GM12878 (cell line): ENCODE measurements around the gene GGNBP2. TPM values are rescaled to one million over a fixed set of nuclear protein-coding genes. Genes with fewer than 3 reads are reported as not detected.
A peak's percentile ranks its signal among the peaks of the same experiment; 100 is the strongest.

Source experiments
- ATAC-seq: fragments of 200-7000 bp; cut with Tn5 transposase; 3 replicates; pipeline ENCODE4 v1.9.1; 2020; ENCODE audit warnings: mild to moderate bottlenecking, moderate library complexity
- BruUV-seq: library from RNA; stranded (reverse); fragments of 400-500 nt; replicated peaks from 2 replicates; lab custom pipeline; 2021; lab: Mats Ljungman, UMichigan
- CTCF ChIA-PET: fragments of 300-600 bp; sonication (Branson Sonifier 250); formaldehyde crosslinking; extraction: SDS; loops from one replicate; lab custom pipeline; 2021; ENCODE audit warnings: inconsistent platforms; lab: Yijun Ruan, JAX
- POLR2A ChIA-PET: fragments of 350-600 bp; formaldehyde crosslinking; extraction: SDS; loops from one replicate; lab custom pipeline; 2021; ENCODE audit warnings: inconsistent platforms; lab: Charles Lee
- RAD21 ChIA-PET: fragments of 300-600 bp; sonication (Branson Sonifier 250); formaldehyde crosslinking; loops from one replicate; lab custom pipeline; 2023; ENCODE audit warnings: antibody characterized with exemption; ENCODE audit not compliant: unreplicated experiment; lab: Charles Lee
- SMC1A ChIA-PET: fragments of 300-600 bp; sonication (Branson Sonifier 250); formaldehyde crosslinking; loops from one replicate; lab custom pipeline; 2023; ENCODE audit not compliant: unreplicated experiment, uncharacterized antibody; lab: Charles Lee
- DNase-seq: peaks from one replicate; pipeline ENCODE4 v3.0.0-alpha.2; 2011; ENCODE audit warnings: low read depth, low spot score
- FAIRE-seq: peaks from 3 replicates; lab custom pipeline; 2011; peaks lifted over from hg19 to GRCh38; lab: Jason Lieb, UNC
- H2AFZ ChIP-seq: 2 replicates; pipeline ENCODE4 v1.6.0; 2011; ENCODE audit warnings: low read depth, low read length, control low read depth; ENCODE audit not compliant: control insufficient read depth
- H3K27ac ChIP-seq: 2 replicates; pipeline ENCODE4 v1.5.1; 2011; ENCODE audit warnings: control low read depth; ENCODE audit not compliant: control insufficient read depth, insufficient read depth
- H3K27me3 ChIP-seq, 2 experiments: replicated peaks in 1 of 2; 2 replicates each; pipeline versions ENCODE4 v1.6.0 to v1.6.1; 2011; ENCODE audit warnings: low read length in 1 of 2; ENCODE audit not compliant: control insufficient read depth in 2 of 2, insufficient read depth in 2 of 2
- H3K36me3 ChIP-seq, 2 experiments: 2 replicates each; pipeline ENCODE4 v1.5.1; 2011; ENCODE audit warnings: low read length in 1 of 2; ENCODE audit not compliant: control insufficient read depth in 2 of 2, insufficient read depth in 2 of 2
- H3K4me1 ChIP-seq: 2 replicates; pipeline ENCODE4 v1.6.1; 2011; ENCODE audit warnings: mild to moderate bottlenecking, low read length, moderate library complexity, mixed read lengths; ENCODE audit not compliant: control insufficient read depth, insufficient read depth
- H3K4me2 ChIP-seq: 2 replicates; pipeline ENCODE4 v1.6.0; 2011; ENCODE audit warnings: control low read depth; ENCODE audit not compliant: control insufficient read depth, insufficient read depth
- H3K4me3 ChIP-seq: fragments of 200-600 bp; sonication (generic); 2 replicates; pipeline ENCODE4 v1.5.1; 2016
- H3K79me2 ChIP-seq: 2 replicates; pipeline ENCODE4 v1.6.0; 2011; ENCODE audit warnings: low read length; ENCODE audit not compliant: control insufficient read depth, insufficient read depth
- H3K9ac ChIP-seq: 2 replicates; pipeline ENCODE4 v1.8.0; 2011; ENCODE audit warnings: low read length, control low read depth, mixed read lengths; ENCODE audit not compliant: control insufficient read depth, insufficient read depth
- H3K9me3 ChIP-seq: replicated peaks from 3 replicates; pipeline ENCODE4 v1.5.1; 2011; ENCODE audit warnings: mild to moderate bottlenecking, low read length; ENCODE audit not compliant: control insufficient read depth, insufficient read depth
- H4K20me1 ChIP-seq: 2 replicates; pipeline ENCODE4 v1.6.0; 2011; ENCODE audit not compliant: control insufficient read depth, insufficient read depth
- DPF2 ChIP-seq: fragments of 450-650 bp; IDR thresholded peaks from 2 replicates; pipeline ENCODE4 v1.6.1; 2017; ENCODE audit warnings: mild to moderate bottlenecking
- PAX8 ChIP-seq: fragments of 450-650 bp; IDR thresholded peaks from 2 replicates; pipeline ENCODE4 v1.6.1; 2017; ENCODE audit warnings: mild to moderate bottlenecking, moderate library complexity
- RUNX3 ChIP-seq: IDR thresholded peaks from 2 replicates; pipeline ENCODE4 v1.6.1; 2012; ENCODE audit warnings: low read length, inconsistent platforms
- WGBS: methylation state at CpG from one replicate; pipeline ENCODE4 v1.1.6; 2016; ENCODE audit warnings: low lambda C conversion rate; ENCODE audit not compliant: insufficient replicate concordance, insufficient coverage; ENCODE audit errors: missing lambda C conversion rate; 5-methylcytosine and 5-hydroxymethylcytosine counted together
- in situ Hi-C: fragments of 300-500 bp; cut with MboI; formaldehyde crosslinking; loops from 9 replicates; pipeline ENCODE4 v1.14.3; 2018; ENCODE audit warnings: mixed read lengths
- intact Hi-C: fragments of 100-400 bp; cut with micrococcal nuclease; formaldehyde crosslinking; loops from one replicate; pipeline ENCODE4 v1.14.2; 2022; ENCODE audit not compliant: unreplicated experiment
- polyA plus RNA-seq, 11 experiments: library from polyadenylated mRNA; depleted of rRNA in 4 of 11; unstranded in 6 of 11; stranded (reverse) in 5 of 11; fragments of >200 nt; fragmentation: Nextera tagmentation in 4 of 11; fragmentation: Illumina TruSeq in 1 of 11; extraction: Ambion mirVana in 4 of 11; extraction: Trizol in 1 of 11; gene quantifications; 1 replicate in 1 of 11; 2 replicates in 10 of 11; pipeline versions ENCODE4 v1.2.1 to v1.2.3, GENCODE V29; 2011 to 2016; ENCODE audit warnings: inconsistent platforms in 2 of 11, missing spikeins in 2 of 11, low read depth in 1 of 11
- total RNA-seq, 4 experiments: library from RNA; depleted of rRNA in 3 of 4; stranded (reverse); fragments of >200 nt in 3 of 4; fragmentation: Illumina TruSeq in 1 of 4; extraction: Trizol in 1 of 4; gene quantifications; 2 replicates each; pipeline versions ENCODE4 v1.2.1 to v1.2.3, GENCODE V29; 2013 to 2021
- TF ChIP-seq, protein P1 (sequence below): fragments of 150-350 bp; IDR thresholded peaks from 2 replicates; pipeline ENCODE4 v1.6.1; 2014; ENCODE audit warnings: mild to moderate bottlenecking, low read depth, low read length

The GGNBP2 gene
- total and polyA plus RNA-seq, 10 of the 15 experiments (the other 5 are each of a cell fraction or from before 2014, with no cell fraction given) = 36.3 to 82.0 (median 50.0) TPM

DNA sequence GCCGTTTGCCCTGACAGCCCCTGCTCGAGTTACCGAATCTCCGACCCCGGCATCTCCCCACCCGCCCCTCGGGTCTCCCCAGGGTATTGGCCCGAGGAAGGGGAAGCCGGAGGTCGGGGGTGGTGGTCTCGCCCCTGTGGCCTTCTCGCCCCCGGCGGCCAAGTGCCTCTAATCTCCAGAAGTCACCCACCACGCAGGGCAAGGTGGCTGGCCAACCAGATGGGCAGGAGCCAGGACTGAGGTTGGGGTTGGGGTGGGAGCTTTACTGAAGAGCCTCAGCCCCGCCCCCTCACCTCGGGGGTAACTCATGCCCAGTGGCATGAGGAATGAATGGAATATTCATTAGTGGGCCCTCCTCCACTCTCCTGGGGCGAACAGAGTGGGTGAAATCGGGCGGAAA is 47.6 kb downstream of the GGNBP2 start (continued):
- TF ChIP-seq PAX8 = no peak
- TF ChIP-seq, protein P1, sequence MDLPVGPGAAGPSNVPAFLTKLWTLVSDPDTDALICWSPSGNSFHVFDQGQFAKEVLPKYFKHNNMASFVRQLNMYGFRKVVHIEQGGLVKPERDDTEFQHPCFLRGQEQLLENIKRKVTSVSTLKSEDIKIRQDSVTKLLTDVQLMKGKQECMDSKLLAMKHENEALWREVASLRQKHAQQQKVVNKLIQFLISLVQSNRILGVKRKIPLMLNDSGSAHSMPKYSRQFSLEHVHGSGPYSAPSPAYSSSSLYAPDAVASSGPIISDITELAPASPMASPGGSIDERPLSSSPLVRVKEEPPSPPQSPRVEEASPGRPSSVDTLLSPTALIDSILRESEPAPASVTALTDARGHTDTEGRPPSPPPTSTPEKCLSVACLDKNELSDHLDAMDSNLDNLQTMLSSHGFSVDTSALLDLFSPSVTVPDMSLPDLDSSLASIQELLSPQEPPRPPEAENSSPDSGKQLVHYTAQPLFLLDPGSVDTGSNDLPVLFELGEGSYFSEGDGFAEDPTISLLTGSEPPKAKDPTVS = no peak

DNA sequence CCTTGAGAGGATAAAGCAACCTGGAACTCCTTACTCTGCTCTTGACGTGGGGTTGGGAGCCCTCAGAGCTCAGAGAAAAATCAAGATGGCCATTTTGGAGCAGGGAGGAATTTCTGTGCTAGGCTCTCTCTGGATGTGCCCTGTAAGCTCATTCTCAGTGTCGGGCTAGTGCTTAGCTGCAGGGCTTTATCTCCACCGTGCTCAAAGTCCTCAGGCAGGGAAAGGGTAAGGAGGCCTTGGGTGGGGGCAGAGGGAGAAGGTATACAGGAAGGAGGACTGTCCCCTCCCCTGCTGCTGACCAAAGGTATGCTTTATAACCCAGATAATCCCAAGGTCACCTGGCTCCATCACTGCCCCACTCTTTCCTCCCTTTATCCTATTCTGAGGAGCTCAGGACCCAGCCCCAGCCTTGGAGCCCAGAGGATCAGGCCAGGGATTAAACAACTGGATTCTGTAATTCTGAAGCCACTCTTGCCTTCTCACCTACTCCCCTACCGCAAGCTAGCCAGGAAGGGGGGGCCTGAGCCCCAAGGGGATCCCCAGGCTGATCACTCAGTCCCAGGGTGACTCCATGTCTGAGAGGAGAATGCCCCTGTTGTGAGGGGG is 48.1 kb downstream of the GGNBP2 start:
- in situ Hi-C loops = no loop called here
- RAD21 ChIA-PET = interaction anchor here (0.8 to 3.7 kb wide), 4 partner anchors 9 to 623 kb away, joined by 3 to 18 read pairs (median 4); partner anchors contain the start of gene MRM1
- 32% methylated on average over 4 of the region's 4 CpGs for WGBS
- intact Hi-C loops = no loop called here
- peak; percentile 2; the same call in 1 of the 3 replicates for ATAC-seq
- SMC1A ChIA-PET = interaction anchor here (0.5 to 2.8 kb wide), 4 partner anchors 8 to 805 kb away, joined by 3 to 15 read pairs (median 5); partner anchors contain the start of gene MRM1
- H3K27me3 ChIP-seq = no peaks in the 10 kb centered on the region
- DNase-seq = no peak
- H3K36me3 ChIP-seq = peaks cover 3 to 8% of the 10 kb centered on the region in 2 experiments
- H3K4me2 ChIP-seq = peak overlapping the region; percentile 91
- CTCF ChIA-PET = interaction anchor here (0.6 to 2.6 kb wide), 3 partner anchors 10 to 1384 kb away, joined by 3 to 30 read pairs (median 3); partner anchors contain the start of genes MRM1, MYO19 and PIGW
- no TSS peak for BruUV-seq
- FAIRE-seq = no peak
- POLR2A ChIA-PET = interaction anchor here (0.6 to 2.7 kb wide), 5 partner anchors 10 to 770 kb away, joined by 3 to 15 read pairs (median 3); partner anchors contain the start of genes GGNBP2, MRM1, MYO19 and PIGW
- peaks cover 16% of the 10 kb centered on the region for H3K4me1 ChIP-seq
- H3K79me2 ChIP-seq = no peaks in the 10 kb centered on the region
- H4K20me1 ChIP-seq = no peaks in the 10 kb centered on the region
- TF ChIP-seq RUNX3 (peak; percentile 26; the same call in 1 of the 2 replicates), DPF2 (no peak)
- H3K9me3 ChIP-seq = no peaks in the 10 kb centered on the region
- H3K4me3 ChIP-seq = peak overlapping the region; percentile 84
- H2AFZ ChIP-seq = peak overlapping the region; percentile 49; the same call in 1 of the 2 replicates
- H3K9ac ChIP-seq = peak overlapping the region; percentile 49
- H3K27ac ChIP-seq = no peak overlapping the region
